HG03159 (cell line): ENCODE data around the gene MGAT5B.

Experiments used
- ATAC-seq: cut with Tn5 transposase; IDR thresholded peaks from one replicate; pipeline ENCODE4 v1.9.1; 2021; ENCODE audit warnings: mild to moderate bottlenecking, moderate library complexity; ENCODE audit not compliant: unreplicated experiment

Gene MGAT5B

DNA sequence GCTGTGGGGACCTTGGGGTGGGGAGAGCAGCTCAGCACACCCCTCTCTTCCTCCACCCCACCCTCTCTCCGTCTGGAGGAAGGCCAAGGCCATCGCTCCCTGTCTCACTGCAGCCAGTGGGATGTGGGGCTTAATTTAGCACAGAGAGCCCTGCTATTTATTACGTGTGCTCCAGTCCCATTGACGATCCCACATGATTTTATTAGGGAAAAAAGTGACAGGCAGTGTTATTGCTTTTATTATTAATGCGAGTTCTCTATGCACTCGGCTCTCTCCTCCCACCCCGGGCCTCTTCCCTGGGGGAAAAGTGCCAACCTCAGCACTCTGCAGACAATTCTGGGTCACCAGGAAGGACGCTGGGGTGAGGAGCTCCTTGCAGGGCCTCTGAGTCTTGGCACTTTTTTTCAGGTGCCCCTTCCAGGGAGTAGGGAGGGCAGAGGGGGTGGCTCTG is 57.3 kb downstream of the MGAT5B start:
- ATAC-seq = no peak

DNA sequence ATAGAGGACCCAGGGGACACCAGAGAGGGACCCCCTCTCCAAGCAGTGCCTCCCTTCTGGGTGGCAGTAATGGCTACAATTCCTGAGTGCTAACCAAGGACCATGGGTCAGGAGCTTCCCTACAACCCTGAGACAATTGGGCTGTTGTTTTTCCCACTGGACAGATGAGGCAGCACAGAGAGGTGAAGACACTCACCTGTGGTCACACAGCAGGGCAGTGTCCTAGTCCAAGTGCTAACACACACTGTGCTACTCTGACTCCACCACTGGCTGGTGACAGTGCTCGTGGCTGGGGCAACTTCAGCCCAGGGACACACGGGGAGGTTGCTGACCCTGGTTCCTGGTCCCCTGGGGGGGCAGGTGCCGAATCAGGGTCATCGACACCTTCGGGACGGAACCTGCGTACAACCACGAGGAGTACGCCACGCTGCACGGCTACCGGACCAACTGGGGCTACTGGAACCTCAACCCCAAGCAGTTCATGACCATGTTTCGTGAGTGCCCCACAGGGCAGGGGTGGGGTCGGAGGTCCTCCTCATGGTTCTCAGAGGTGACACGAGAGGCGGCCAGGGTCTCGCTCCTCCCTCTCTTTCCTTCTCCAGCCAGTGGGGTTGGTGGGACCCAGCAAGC is 58.1 kb downstream of the MGAT5B start:
- no peak for ATAC-seq

DNA sequence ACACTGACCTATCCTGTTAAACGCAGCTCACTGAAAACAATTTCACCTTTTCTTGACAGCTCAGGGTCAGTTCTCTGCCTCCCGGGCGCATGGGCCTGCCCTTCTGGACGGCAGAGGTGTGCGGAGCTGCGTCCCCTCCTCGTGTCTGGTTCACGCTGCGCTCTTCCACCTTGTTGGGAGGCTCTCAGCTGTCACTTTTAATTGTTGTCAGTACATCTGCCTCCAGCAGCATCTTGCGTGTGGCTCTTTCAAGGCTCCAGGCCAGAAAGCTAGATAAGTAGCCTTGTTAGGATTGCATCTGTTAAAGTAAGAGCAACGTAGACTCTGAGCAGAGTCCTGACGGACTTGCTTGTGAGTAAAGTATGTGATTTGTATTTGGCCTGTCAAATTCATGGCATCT is 59.4 kb downstream of the MGAT5B start:
- ATAC-seq = no peak

DNA sequence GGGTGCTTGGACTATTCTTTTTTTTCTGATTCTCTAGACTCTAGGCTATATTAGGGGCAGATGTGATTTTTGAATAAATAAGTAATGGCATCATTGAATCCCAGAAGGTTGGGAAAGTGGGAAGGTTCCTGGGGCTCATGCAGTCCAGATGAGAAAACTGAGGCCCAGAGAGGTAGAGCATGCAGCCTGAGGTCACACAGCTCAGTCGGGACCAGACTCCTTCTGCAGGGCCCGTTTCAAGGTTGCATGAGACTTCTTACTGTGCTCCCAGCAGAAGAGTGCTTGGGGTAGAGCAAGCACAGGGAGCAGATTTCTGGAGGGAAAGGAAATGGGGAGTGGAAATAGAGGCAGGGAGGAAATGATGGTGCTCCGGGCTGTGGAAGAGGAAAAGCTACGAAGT is 59.8 kb downstream of the MGAT5B start:
- ATAC-seq = no peak

DNA sequence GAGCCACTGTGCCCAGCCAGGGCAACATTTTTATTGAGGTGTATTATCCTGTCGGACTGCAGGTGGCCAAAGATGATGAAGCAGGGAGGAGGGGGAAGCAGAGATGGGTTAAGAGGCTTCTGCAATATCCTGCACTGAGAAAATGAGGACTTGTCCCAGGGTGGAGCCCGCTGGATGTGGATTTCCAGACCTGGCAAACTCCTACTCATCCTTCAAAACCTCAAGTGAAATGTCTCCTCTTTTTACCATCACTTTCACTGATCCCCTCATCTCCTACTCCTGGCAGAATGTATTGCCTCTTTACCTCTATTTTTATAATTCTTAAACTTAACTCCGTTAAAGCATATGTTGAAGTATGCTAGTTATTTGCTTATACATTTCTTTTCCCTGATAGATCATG is 60.9 kb downstream of the MGAT5B start:
- ATAC-seq = no peak

DNA sequence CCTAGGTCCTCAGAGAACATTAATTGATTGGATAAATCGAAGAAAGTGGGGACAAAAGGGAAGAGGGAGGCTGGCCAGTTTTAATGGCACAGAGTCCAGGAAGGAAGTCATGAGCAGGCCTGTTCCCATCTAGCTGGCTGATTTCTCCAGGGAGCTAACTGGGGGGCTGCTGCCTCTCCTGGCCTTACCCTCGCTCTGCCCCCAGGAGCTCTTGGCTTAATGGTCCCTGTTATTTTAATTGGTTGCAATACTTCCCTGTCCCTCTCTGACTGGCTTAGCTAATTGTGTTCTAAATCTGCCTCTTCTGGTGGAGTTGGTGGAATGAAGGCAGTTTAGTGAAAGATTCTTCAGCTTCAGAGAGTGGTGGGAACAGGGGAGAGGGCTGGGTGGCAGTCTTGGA is 61.4 kb downstream of the MGAT5B start:
- no peak for ATAC-seq

DNA sequence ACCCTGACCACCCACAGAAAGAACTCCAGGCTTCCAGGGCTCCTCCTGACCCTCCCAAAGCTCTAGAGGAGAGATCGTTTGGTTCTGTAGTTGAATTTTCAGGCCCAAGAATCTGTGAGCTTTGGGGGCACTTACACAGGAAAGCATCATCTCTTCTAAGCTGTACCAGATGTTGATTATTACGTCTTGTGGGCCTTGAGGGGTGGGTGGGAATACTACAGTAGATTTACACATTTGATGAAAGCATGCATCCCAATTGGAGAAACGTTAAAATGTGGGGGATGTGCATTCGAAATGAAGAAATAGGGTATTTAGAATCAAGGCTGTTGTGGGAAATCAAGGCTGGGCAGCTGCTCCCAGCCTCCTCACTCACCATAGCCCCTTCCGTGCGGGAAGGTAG is 61.9 kb downstream of the MGAT5B start:
- no peak for ATAC-seq

DNA sequence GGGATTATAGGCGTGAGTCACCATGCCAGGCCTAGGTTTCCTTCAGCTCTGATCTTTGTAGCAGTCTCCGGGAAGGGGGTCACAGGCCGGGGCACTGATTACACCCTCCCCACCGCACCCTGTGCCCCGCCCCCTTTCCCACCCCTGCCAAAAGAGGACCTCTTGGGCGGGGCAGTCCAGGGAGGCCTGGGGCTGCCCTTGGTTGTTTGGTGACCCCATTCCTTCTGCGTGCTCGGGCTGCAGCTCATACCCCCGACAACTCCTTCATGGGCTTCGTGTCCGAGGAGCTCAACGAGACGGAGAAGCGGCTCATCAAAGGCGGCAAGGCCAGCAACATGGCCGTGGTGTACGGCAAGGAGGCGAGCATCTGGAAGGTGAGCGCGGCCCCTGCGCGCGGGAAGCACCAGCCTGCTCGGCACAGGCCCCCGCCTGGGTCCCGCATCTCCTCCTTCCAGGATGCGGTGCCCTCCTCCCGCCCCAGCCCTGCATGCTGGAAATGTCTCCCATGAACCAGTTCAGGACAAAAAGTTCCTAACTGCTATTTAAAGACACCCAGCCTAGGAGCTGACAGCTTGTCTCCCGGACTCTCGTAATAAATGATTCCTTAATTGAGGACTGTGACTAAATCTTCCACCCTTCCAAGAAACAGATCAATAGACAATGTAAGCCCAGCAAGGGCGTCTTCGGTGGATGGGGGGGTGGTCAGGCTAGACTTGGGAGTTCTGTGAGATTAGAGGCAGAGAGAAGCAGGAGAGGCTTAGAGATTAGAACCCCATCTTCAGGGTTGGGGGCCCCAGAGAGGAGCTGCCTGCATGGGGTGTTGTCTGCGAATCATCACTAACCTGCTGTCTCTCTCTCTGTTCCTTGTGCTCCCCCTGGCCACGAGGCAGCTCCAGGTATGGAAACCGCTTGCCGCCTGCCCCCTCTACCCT is 64.5 kb downstream of the MGAT5B start:
- no peak for ATAC-seq

DNA sequence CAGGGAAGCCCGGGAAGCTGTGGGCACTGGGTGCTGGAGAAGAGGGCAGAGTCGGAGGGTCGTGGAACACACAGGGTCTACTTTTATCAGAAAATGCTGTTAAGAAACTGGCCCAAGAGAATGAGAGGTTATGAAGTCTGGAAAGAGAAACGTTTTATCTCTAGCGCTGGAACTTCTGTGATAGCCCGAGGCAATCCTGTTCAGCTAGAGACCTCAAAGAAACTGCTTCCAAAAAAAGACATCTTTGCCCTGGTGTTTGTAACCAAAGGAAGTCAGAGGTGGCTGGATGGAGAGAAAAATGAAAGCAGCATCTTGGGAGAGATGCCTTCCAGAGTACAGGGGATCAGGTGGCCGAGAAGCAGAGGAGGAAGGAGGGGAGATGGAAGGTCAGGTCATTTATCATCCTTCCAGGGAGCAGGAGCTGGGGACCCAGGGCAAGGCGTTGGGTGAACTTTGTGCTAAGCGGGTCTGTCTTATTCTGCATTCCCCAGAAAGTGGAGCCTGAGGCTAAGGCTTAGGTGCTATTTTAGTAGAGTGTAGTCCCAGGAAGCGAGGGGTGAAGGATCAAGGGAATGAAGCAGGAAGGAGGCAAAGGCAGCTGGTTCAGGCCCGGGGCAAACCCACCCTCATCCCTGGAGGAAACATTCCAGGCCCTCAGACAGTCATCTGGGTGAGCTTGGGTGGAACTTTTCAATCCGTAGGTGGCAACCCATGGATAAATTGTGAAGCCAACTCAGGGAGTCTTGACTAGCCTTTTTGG is 66.5 kb downstream of the MGAT5B start:
- no peak for ATAC-seq

DNA sequence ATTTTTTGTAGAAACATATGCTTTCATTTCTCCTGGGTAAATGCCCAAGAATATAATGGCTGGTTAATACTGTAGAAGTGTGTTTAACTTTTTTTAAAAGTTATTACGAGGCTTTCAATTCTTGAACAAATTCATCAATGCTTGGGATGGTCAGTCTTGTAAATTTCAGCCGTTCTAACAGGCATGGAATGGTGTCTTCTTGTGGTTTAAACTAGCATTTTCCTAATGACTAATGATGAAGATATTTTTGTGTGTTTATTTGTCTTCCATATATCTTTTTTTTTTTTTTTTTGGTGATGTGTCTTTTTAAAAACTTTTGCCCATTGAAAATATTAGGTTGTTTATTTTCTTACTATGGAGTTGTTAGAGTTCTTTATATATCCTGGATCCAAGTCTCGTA is 67.1 kb downstream of the MGAT5B start:
- ATAC-seq = no peak

DNA sequence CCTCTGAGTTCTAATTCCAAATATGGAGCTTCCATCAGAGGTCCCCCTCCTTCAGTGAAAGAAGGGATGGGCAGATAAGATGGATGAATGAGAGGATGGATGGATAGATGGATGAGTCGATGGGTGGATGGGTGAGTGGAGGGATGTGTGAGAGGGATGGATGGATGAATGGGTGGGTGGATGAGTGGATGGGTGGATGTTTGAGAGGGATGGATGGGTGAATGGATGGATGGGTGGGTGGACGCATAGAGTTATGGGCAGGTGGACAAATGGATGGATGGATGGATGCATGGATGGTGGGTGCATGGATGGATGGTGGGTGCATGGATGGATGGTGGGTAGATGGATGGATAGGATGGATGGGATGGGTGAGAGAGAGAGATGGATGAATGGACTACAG is 69.0 kb downstream of the MGAT5B start:
- no peak for ATAC-seq

DNA sequence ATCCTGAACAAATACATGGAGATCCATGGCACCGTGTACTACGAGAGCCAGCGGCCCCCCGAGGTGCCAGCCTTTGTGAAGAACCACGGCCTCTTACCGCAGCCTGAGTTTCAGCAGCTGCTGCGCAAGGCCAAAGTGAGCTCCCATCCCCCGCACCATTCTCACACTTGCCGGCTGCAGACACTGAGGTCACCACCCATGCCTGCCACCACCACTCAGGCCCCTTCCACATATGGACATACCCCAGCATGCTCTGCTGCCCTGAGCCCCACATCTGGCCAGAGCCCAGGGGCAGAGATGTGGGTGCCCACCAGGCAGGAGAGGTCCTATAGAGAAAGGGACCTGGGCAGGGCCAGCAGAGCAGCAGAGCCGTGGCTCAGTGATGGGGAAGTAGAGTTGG is 69.8 kb downstream of the MGAT5B start:
- no peak for ATAC-seq

DNA sequence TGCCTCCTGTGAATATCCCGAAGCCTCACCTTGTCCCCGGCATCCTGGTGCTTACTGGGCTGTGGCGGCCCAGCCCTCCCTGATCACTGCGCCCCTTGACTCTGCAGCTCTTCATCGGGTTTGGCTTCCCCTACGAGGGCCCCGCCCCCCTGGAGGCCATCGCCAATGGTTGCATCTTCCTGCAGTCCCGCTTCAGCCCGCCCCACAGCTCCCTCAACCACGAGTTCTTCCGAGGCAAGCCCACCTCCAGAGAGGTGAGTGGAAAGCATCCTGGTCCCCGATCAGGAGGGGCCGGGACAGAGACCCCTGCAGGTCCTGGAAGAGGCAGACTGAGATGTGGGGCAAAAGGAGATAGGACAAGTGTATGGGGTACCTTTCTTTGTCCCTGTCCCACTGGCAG is 72.1 kb downstream of the MGAT5B start:
- no peak for ATAC-seq

DNA sequence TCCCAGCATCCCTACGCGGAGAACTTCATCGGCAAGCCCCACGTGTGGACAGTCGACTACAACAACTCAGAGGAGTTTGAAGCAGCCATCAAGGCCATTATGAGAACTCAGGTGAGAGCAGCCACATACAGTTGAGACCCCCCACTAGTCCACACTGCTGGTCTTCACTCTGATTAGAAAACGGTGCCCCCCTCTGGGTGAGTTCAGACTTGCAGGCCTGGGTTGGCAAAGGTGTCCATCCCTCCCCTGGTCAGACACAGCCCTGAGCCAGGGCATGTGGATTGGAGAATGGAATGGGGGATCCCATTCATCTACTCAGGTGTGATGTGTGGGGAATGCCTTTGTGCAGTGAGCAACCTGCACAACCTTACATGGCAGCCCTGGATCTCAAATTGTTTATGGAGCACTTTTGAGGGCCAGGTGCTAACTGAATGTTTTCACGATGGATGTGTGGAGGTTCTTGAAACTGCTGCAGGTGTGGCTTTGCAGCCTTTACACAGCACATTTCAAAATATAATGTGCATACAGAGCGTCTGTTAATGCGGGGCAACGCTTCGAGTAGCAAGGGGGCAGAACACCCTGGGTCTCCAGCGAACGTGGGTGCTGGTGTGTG is 72.6 kb downstream of the MGAT5B start:
- no peak for ATAC-seq

DNA sequence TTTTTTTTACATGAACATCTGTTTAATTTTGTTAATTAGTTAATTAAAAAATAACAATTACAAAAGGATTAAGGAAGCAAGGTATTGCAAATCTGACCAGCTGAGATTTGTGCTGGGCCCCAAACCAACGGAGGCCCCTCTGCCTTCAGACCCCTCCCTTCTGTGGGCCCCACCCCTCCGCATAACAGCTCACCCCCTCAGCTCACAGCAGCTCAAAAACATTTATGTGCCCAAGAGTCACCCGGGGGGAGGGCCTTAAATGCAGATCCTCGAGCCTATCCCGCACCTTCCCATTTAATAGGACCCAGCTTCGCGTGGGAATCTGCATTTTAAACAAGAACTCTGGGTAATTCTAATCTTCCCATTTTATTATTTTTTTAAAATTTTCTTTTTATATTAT is 75.0 kb downstream of the MGAT5B start:
- no peak for ATAC-seq

DNA sequence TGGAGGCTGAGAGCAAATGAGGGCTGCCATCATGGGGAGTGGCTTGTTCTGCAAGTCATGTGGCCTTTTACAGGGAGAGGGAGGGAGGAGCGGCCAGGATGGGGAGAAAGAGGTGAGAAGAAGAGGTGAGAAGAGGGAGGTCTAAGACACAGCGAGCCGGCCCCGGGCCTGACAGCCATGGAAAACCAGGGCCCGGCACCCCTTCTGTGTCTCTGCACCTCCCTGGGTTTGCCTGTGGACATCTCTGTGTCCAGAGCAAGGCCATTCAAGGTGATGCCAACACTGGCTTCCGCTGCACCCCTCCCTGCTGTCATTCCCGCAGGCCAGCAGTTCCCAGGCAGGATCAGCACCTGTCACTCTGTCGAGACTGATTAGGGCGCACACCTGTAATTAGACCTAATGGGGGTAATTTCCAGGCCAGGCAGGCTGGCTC is 75.6 kb downstream of the MGAT5B start:
- no peak for ATAC-seq

DNA sequence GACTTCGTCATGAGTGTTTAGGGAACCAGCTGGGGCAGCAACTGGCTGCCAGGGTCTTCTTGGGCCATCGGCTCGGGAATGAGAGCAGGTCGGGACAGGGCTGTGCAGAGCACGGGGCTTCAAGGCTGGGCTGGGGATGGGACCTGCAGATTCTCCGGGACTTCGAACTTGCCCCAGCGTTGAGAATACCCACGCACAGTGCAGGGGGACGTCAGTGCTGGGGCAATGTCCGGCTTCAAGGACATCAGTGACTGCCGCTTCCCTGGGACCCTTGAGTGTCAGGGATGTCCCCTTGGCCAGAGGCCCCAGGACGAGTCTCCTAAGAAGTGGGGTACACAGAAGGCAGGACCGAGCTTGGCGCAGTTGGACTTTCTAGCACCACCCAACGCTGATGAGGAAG is 76.3 kb downstream of the MGAT5B start:
- no peak for ATAC-seq

DNA sequence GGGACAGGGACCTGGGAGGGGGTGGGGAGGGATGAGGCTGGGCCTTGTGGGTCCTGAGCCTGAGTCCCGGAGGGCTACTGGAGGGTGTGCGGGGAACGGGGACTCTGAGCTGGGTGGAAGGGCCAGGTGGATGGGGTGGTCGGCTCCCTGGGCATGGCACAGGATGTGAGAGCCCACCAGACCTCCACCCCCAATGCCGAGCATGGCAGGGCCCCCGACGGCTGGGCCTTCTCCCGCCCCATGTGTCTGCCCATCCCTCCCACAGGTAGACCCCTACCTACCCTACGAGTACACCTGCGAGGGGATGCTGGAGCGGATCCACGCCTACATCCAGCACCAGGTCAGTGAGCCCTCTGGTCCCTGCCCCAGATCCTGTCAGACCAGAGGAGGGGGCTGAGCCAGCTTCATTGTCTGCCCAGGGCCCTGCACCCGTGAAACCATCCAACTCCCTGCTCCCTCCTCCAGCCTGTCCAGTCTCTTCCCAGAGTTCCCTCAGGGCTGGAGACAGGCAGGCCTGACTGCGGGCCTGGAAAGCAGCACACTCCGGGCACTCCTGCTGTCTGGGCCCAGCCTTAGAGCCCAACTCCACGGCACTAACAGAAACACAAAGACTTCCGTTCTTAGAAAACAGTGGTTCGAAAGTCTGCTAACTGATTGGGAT is 78.0 kb downstream of the MGAT5B start:
- ATAC-seq = no peak

DNA sequence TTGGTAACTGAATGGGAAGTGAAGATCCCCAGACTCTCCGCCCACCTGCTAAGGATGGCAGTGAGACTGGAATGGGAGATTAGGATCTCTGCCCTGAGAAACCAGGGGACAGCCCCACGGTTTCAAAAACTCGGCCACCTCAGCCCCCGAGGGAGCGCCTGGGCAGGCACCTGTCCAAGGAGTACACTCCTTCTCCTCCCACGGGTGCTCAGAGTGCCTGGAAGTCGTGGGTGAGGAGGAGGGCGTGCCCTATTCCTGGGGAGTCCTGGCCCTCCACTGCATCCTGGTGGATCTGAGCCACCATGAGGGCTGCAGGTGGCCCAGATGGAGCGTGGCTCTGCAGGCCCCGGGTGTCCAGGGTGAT is 78.5 kb downstream of the MGAT5B start:
- no peak for ATAC-seq

DNA sequence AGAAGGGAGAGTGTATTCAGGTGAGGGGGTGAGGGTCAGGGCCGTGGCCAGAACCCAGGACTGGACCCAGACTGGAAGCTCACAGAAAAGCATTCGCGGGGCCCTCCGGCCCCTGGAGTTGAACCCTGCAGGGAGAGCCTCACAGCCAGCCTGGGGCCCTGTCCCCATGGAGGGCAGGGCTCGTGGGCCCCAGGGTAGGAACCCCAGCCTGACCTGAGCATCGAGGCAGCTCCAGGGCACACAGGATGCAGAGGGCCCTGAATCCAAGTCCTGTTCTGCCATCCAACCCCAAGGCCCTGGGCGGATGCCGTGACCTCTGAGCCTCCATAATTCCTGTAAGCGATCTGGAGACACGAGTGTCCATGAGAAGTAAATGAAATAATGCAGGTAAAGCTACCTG is 79.1 kb downstream of the MGAT5B start:
- ATAC-seq = no peak

DNA sequence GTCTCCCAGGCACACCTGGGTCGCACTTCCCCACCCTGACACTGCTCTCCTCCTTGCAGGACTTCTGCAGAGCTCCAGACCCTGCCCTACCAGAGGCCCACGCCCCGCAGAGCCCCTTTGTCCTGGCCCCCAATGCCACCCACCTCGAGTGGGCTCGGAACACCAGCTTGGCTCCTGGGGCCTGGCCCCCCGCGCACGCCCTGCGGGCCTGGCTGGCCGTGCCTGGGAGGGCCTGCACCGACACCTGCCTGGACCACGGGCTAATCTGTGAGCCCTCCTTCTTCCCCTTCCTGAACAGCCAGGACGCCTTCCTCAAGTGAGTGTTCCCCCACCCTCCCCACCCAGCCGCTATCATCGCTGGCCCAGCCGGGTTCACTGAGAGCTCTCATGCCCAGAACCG is 79.6 kb downstream of the MGAT5B start:
- no peak for ATAC-seq
